AG08395 (cell line): ENCODE data around the gene CAND2.

Experiments used
- DNase-seq: peaks from one replicate; pipeline ENCODE4 v3.0.0; 2012; ENCODE audit warnings: mixed read lengths, low spot score

The CAND2 gene

GRCh38 chr3:12807066-12807465 is 10.6 kb downstream of the CAND2 start:
- DNase-seq, result no peak

GRCh38 chr3:12807601-12808359 is 11.3 kb downstream of the CAND2 start:
- DNase-seq, result no peak

- no peak for DNase-seq
Observed at GRCh38 chr3:12808587-12808986, 12.1 kb downstream of the CAND2 start.

- DNase-seq, result no peak
Observed at GRCh38 chr3:12809001-12809400, 12.5 kb downstream of the CAND2 start.

- no peak for DNase-seq
Observed at GRCh38 chr3:12809435-12809834, 13.0 kb downstream of the CAND2 start.

GRCh38 chr3:12810013-12810780 is 13.7 kb downstream of the CAND2 start:
- DNase-seq, result peak; percentile 99

GRCh38 chr3:12810961-12811360 is 14.5 kb downstream of the CAND2 start:
- DNase-seq, result no peak

- no peak for DNase-seq
Observed at GRCh38 chr3:12812812-12813211, 16.3 kb downstream of the CAND2 start.

GRCh38 chr3:12813967-12814366 is 17.5 kb downstream of the CAND2 start:
- no peak for DNase-seq

- no peak for DNase-seq
Observed at GRCh38 chr3:12815078-12815477, 18.6 kb downstream of the CAND2 start.

- no peak for DNase-seq
Observed at GRCh38 chr3:12815719-12816118, 19.2 kb downstream of the CAND2 start.

- DNase-seq, result no peak
Observed at GRCh38 chr3:12816521-12817342, 20.3 kb downstream of the CAND2 start.

GRCh38 chr3:12817343-12817710 is 20.8 kb downstream of the CAND2 start:
- no peak for DNase-seq

GRCh38 chr3:12818273-12818672 is 21.8 kb downstream of the CAND2 start:
- DNase-seq, result no peak

GRCh38 chr3:12818773-12819172 is 22.3 kb downstream of the CAND2 start:
- no peak for DNase-seq

GRCh38 chr3:12822725-12823373 is 26.4 kb downstream of the CAND2 start:
- DNase-seq, result peak; percentile 17

- no peak for DNase-seq
Observed at GRCh38 chr3:12824299-12824698, 27.8 kb downstream of the CAND2 start.

GRCh38 chr3:12825156-12825555 is 28.7 kb downstream of the CAND2 start:
- DNase-seq, result no peak

GRCh38 chr3:12828751-12829150 is 32.3 kb downstream of the CAND2 start:
- no peak for DNase-seq

- DNase-seq, result no peak
Observed at GRCh38 chr3:12829404-12829803, 32.9 kb downstream of the CAND2 start.

- no peak for DNase-seq
Observed at GRCh38 chr3:12829886-12830784, 33.7 kb downstream of the CAND2 start.
